ENCODE data around the gene SLC29A2.
"Not testable (repeated sequence)": the region's sequence is repeated elsewhere in the genome, so short reads cannot be mapped to it uniquely, and the experiment has no call there.

Gene SLC29A2

DNA sequence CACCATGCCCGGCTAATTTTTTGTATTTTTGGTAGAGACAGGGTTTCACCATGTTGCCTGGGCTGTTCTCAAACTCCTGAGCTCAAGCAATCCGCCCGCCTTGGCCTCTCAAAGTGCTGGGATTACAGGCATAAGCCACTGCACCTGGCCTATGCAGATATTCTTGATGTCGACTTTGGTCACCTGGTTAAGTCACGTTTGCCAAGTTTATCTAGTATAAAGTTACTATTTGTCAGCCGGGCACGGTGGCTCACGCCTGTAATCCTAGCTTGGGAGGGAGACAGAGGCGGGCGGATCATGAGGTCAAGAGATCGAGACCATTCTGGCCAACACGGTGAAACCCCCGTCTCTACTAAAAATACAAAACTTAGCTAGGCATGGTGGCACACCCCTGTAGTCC is 12.8 kb upstream of the SLC29A2 start:
- not testable (repeated sequence) for DNase-seq (ENCODE audit: low spot score)

- DNase-seq (ENCODE audit: low spot score), result not testable (repeated sequence)
Observed at GRCh38 chr11:66380264-66380663, 8.7 kb upstream of the SLC29A2 start.

DNA sequence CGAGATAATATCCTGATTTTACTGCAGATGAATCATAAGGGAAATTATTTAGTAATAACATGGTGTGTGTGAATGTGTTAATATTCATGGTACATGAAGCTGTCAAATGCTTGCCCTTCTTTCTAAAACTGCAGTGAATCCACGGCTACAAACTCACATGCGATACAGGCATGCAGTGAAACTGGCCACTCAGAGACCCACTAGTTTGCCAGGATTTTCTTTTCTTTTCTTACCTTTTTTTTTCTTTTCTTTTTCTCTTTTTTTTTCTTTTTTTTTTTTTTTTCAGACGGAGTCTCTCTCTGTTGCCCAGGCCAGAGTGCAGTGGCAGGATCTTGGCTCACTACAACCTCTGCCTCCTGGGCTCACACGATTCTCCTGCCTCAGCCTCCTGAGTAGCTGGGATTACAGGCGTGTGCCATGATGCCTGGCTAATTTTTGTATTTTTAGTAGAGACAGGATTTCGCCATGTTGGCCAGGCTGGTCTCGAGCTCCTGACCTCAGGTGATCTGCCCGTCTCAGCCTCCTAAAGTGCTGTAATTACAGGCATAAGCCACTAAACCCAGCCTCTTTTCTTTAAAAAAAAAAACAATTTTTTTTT is 2.2 kb upstream of the SLC29A2 start:
- DNase-seq (ENCODE audit: low spot score), result not testable (repeated sequence)

GRCh38 chr11:66373265-66373664 is 1.7 kb upstream of the SLC29A2 start:
- DNase-seq (ENCODE audit: low spot score), result no peak

GRCh38 chr11:66369073-66369894 is 2.3 kb downstream of the SLC29A2 start:
- no peak for DNase-seq (ENCODE audit: low spot score)

DNA sequence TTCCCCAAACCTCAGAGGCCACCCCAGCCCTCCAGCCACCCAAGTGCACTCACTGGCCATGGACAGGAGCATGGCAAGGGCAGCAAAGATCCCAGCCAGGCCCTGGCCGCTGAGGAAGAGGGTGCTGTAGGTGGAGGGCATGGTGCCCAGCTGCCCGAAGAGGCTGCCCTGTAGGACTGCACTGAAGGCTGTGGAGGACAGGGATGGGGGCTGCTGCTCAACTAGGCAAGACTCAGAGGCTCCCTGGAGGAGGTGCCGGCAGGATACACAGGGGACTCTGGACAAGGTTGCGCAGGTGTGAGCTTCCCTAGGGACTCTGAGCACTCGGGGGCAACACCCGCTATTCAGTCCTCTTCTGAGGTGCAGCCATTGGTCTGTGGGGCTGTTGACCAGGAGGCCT is 3.1 kb downstream of the SLC29A2 start:
- DNase-seq (ENCODE audit: low spot score), result no peak

- DNase-seq (ENCODE audit: low spot score), result no peak
Observed at GRCh38 chr11:66367561-66368312, 3.8 kb downstream of the SLC29A2 start.

DNA sequence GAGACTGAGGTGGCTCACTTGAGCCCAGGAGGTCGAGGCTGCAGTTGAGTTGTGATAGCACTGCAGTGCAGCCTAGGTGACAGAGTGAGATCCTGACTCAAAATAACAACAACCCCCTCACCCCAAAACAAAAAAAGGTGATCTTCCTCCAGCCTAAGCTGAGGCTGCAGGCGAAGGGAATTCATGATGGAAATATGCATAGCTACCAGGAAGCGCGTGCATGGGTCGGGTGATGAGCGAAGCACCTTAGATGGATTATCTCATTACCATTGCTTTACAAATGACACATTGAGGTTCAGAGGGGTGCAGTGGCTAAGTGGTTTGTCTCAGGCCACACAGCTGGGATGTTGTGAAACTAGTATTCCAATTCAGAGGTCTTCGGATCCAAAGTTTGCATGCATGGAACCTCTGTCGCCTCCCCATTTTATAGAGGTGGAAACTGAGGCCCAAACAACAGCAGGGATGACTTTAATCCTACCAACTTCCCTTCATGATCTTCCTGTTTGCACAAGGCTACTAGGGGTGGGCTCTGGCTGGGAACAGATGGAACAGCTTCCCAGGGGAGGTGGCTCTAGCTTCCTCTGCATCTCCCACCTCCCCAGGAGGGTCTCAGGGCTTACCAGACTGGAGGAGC is 4.6 kb downstream of the SLC29A2 start:
- no peak for DNase-seq (ENCODE audit: low spot score)

DNA sequence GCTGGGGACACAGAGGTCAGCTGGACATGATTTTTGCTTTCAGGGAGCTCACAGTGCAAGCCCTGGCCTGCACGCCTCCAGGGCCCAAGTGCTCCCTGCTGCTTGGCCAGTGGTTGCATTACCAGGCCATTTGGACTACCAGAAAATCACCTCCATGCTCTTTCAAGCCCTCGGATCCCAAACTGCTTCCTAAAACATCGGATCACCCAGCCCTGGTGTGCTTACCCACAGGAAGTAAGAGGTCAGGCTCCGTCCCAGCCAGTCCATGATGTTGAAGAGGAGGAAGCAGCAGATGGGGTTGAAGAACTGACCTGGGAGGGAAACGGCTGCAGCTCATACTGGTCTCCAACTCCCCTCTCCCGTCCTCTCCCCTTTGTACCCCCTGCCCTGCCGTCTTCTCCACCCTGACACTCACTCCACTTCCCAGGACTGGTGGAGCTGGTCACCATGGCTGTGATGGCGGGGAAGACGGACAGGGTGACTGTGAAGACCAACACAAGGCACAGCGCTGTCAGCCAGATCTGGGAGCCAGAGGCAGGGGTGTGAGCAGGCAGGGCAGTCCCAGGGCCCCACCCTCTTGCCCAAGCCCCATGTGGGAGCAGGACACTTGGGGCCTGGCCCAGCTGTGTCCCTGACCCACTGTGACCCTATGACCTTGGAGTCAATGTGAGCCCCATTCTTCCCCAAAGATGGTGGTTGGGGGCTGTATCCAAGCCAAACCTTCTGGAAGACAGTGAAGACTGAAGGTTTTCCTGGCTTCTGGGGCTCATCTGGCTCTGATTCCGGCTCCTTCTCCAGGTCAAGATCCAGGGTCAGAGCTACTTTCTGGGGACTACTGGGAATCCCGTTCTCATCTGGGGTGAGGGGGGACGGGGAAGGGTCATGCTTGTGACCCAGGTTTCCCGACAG is 5.6 kb downstream of the SLC29A2 start:
- no peak for DNase-seq (ENCODE audit: low spot score)

- no peak for DNase-seq (ENCODE audit: low spot score)
Observed at GRCh38 chr11:66365166-66365565, 6.4 kb downstream of the SLC29A2 start.

- peak; percentile 48 for DNase-seq (ENCODE audit: low spot score)
Observed at GRCh38 chr11:66363805-66364535, 7.6 kb downstream of the SLC29A2 start.

DNA sequence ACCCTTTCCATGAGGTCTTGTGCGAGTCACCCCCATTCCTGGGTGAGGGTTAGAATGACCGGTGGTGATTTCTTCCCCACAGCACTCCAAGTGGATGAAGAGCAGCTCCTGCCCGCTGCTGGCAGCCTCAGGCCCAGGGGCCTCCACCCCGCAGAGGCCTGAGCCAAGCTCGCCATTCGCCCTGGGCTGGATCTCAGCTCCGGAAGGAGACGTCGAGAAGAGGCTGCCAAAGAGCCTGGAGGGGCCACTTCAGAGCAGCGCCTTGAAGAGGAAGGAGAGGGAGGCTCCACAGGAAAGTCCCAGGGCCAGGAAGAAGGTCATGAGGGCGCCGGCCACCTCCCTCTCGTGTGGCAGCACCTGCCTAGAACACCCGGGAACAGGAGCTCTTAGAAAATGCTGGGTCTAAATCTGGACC is 8.4 kb downstream of the SLC29A2 start:
- DNase-seq (ENCODE audit: low spot score), result no peak

DNA sequence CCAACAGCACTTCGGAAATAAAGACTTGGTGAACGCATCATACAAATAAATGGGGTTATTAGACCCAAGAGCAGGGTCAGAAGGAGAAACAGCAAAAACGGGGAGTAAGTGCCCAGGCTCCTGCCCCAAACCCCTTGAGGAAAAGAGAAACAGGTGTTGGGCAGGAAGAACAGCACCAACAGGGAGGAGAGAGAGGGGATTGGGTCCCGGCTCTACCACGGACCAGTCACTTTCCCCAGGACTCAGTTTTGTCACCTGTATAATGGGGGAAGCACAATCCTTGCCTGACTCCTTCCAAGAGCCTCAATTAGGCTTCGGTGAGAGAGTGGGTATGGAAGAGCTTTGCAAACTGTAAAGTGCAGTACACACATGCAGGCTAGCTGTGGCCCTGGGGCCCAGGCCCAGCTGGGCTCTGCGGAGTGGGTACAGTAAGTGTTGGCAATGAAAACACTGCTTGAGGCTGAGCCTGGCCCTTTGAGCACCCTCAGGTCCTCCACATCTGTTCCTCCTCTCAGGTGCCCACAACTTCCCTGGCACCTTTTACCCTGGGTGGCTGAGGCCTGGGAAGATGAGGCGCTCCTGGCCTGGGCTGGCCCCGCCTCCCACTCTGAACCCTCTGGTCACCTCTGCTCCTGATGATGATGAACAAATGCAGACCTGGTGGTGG is 8.9 kb downstream of the SLC29A2 start:
- no peak for DNase-seq (ENCODE audit: low spot score)

DNA sequence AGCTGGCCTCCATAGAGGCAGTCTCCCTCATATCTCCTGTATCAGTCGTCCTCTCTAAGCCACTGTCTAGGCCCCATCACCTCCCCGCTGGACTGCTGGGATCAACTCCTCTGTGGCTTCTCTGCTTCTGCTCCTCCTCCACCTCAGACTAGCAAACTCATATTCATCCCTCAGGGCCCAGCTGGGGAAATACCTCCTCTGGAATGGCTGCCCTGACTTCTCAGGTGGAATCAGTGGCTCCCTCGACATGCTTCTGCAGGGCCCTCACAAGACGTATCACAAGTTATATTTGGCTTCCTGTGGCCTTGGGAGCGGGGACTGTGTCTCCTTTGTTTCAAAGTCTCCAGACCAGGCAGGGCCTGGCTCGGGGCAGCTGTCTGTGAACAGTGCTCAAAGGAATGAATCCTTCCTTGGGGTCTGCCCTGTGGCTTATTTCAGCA is 10.0 kb downstream of the SLC29A2 start:
- no peak for DNase-seq (ENCODE audit: low spot score)

GRCh38 chr11:66360406-66361073 is 11.0 kb downstream of the SLC29A2 start:
- no peak for DNase-seq (ENCODE audit: low spot score)

GRCh38 chr11:66359662-66360087 is 11.9 kb downstream of the SLC29A2 start:
- no peak for DNase-seq (ENCODE audit: low spot score)

GRCh38 chr11:66350560-66351235 is 20.9 kb downstream of the SLC29A2 start:
- DNase-seq (ENCODE audit: low spot score), result not testable (repeated sequence)

GRCh38 chr11:66349084-66349386 is 22.5 kb downstream of the SLC29A2 start:
- no peak for DNase-seq (ENCODE audit: low spot score)
